Gastroesophageal sphincter (tissue), 4 donors: ENCODE data around the gene AMELX. TPM values are rescaled to one million over a fixed set of nuclear protein-coding genes. Genes with fewer than 3 reads are reported as not detected.

Experiments
- ATAC-seq: fragments of 150-250 bp; one replicate; pipeline ENCODE4 v1.9.1; 2016; ENCODE audit warnings: mild to moderate bottlenecking, moderate library complexity
- H3K27ac ChIP-seq, 4 donors: fragments of 200-600 bp; sonication (generic) in 3 of 4; 1 replicate in 3 of 4; 2 replicates in 1 of 4; pipeline ENCODE4 v1.5.1; 2016 to 2019
- H3K27me3 ChIP-seq: fragments of 200-600 bp; sonication (generic); one replicate; pipeline ENCODE4 v1.5.1; 2019
- H3K36me3 ChIP-seq, 2 donors: fragments of 200-600 bp; sonication (generic); one replicate each; pipeline ENCODE4 v1.5.1; 2019; ENCODE audit warnings: control low read depth in 1 of 2
- H3K4me1 ChIP-seq, 3 donors: fragments of 200-600 bp; sonication (generic); 1 replicate in 2 of 3; 2 replicates in 1 of 3; pipeline ENCODE4 v1.5.1; 2016 to 2019; ENCODE audit warnings: control low read depth in 2 of 3
- H3K4me3 ChIP-seq, 2 donors: fragments of 200-600 bp; sonication (generic); one replicate each; pipeline ENCODE4 v1.5.1; 2019; ENCODE audit warnings: mild to moderate bottlenecking in 1 of 2, moderate library complexity in 1 of 2
- H3K9me3 ChIP-seq, 3 donors: fragments of 200-600 bp; sonication (generic); one replicate each; pipeline ENCODE4 v1.5.1; 2017 to 2019; ENCODE audit warnings: control low read depth in 2 of 3
- CTCF ChIP-seq, 4 experiments: fragments of 200-600 bp in 2 of 4; fragments of 450-650 bp in 2 of 4; sonication (generic) in 1 of 4; IDR thresholded peaks; one replicate each; pipeline ENCODE4 v1.5.1; 2017 to 2019; ENCODE audit warnings: antibody characterized with exemption in 4 of 4, mild to moderate bottlenecking in 2 of 4, moderate library complexity in 2 of 4
- EP300 ChIP-seq: sonication (generic); formaldehyde crosslinking; IDR thresholded peaks from one replicate; pipeline ENCODE4 v1.6.1; 2017; ENCODE audit warnings: antibody characterized with exemption, mild to moderate bottlenecking
- POLR2A ChIP-seq, 2 donors: fragments of 450-650 bp; IDR thresholded peaks; one replicate each; pipeline ENCODE4 v1.6.1; 2017; ENCODE audit warnings: antibody characterized with exemption in 2 of 2, mild to moderate bottlenecking in 2 of 2, moderate library complexity in 1 of 2
- POLR2AphosphoS5 ChIP-seq: sonication (generic); formaldehyde crosslinking; IDR thresholded peaks from one replicate; pipeline ENCODE4 v1.6.1; 2017; ENCODE audit warnings: antibody characterized with exemption
- WGBS, 2 donors: methylation state at CpG; one replicate each; pipeline ENCODE4 v1.1.5; 2018; ENCODE audit warnings: low coverage in 1 of 2; 5-methylcytosine and 5-hydroxymethylcytosine counted together
- total RNA-seq, 4 donors: library from RNA; depleted of rRNA; stranded (reverse); fragments of >200 nt; gene quantifications; one replicate each; pipeline ENCODE4 v1.1.0, GENCODE V29; 2016

AMELX gene
- total RNA-seq, 4 donors from 2014 or later = not detected

- no peaks in the 10 kb centered on the region for H3K4me1 ChIP-seq
- no peaks in the 10 kb centered on the region for H3K9me3 ChIP-seq
- H3K27me3 ChIP-seq = no peaks in the 10 kb centered on the region
- TF ChIP-seq CTCF (IDR thresholded peaks at IDR 0.05) (no peak), EP300 (no peak), POLR2AphosphoS5 (no peak), POLR2A (IDR thresholded peaks at IDR 0.05) (no peak)
- no peak overlapping the region for H3K27ac ChIP-seq
- no peak for ATAC-seq
- no peaks in the 10 kb centered on the region for H3K36me3 ChIP-seq
- H3K4me3 ChIP-seq = no peak overlapping the region
- 80 to 88% methylated on average over 1 of the region's 1 CpG for WGBS, 2 donors
Measured at GRCh38 chrX:11273544-11273943, 19.7 kb upstream of the AMELX start.

DNA sequence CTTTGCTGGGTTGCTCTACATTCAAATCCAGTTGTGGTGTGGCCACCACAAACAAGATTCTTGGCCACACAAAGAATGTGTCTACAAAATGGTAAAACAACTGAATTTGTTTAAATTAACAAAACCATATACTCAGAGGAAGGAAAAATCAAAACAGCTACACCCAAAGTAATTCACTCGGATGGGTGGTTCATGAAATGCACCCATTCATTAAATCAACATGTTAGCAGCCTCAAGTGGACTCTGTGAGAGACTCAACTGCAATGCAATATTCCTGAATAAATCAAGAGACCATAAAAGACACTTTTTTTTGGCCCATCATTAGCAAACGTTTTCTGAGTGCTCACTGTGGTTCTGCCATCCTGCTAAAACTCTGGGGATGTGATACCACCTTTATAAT lies 11.2 kb upstream of the AMELX start:
- no peaks in the 10 kb centered on the region for H3K27me3 ChIP-seq
- H3K4me3 ChIP-seq = no peak overlapping the region
- no peaks in the 10 kb centered on the region for H3K4me1 ChIP-seq
- no peak for ATAC-seq
- TF ChIP-seq CTCF (IDR thresholded peaks at IDR 0.05) (no peak), POLR2A (IDR thresholded peaks at IDR 0.05) (no peak), EP300 (no peak), POLR2AphosphoS5 (no peak)
- no peaks in the 10 kb centered on the region for H3K9me3 ChIP-seq
- H3K27ac ChIP-seq = no peak overlapping the region
- H3K36me3 ChIP-seq = no peaks in the 10 kb centered on the region
- WGBS, 2 donors = 50 to 52% methylated on average over 1 to 2 of the region's 2 CpGs

DNA sequence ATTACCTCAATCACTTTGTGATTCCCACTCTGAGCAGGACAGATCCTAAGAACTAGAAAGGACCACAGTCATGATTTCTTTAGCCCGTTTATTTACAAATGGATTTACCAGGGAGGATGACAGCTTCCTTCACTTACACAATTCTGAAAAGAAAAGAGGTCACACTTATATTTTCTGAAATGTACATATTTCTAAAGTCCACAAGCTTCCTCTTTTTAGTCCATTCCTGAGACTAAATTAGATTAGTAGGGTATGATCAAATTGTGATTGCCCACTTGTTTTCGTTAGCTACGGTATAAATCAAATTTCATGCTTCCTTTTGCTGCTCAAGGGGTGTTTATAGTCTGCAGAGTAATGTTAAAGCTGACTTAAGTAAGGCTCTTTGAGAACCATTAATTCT lies 7.6 kb upstream of the AMELX start:
- 72 to 83% methylated on average over 3 of the region's 3 CpGs for WGBS, 2 donors

GRCh38 chrX:11287505-11287904 lies 5.7 kb upstream of the AMELX start:
- 50% methylated on average over 1 of the region's 1 CpG; no CpG with 5 or more reads in 1 of the 2 donors for WGBS, 2 donors
- Histone ChIP-seq H3K4me3 (no peak overlapping the region), H3K36me3 (no peaks in the 10 kb centered on the region), H3K4me1 (no peaks in the 10 kb centered on the region), H3K9me3 (no peaks in the 10 kb centered on the region), H3K27me3 (no peaks in the 10 kb centered on the region), H3K27ac (no peak overlapping the region)
- no peak for TF ChIP-seq EP300
- TF ChIP-seq POLR2A (IDR thresholded peaks at IDR 0.05) = no peak
- TF ChIP-seq CTCF (IDR thresholded peaks at IDR 0.05) = no peak
- TF ChIP-seq POLR2AphosphoS5 = no peak
- no peak for ATAC-seq

More for the DNA sequence above, 7.6 kb upstream of the AMELX start:
- Histone ChIP-seq H3K27me3 (no peaks in the 10 kb centered on the region), H3K4me1 (no peaks in the 10 kb centered on the region), H3K9me3 (no peaks in the 10 kb centered on the region), H3K36me3 (no peaks in the 10 kb centered on the region), H3K27ac (no peak overlapping the region), H3K4me3 (no peak overlapping the region)
- TF ChIP-seq EP300 (no peak), POLR2AphosphoS5 (no peak), POLR2A (IDR thresholded peaks at IDR 0.05) (no peak), CTCF (IDR thresholded peaks at IDR 0.05) (no peak)
- ATAC-seq = no peak

DNA sequence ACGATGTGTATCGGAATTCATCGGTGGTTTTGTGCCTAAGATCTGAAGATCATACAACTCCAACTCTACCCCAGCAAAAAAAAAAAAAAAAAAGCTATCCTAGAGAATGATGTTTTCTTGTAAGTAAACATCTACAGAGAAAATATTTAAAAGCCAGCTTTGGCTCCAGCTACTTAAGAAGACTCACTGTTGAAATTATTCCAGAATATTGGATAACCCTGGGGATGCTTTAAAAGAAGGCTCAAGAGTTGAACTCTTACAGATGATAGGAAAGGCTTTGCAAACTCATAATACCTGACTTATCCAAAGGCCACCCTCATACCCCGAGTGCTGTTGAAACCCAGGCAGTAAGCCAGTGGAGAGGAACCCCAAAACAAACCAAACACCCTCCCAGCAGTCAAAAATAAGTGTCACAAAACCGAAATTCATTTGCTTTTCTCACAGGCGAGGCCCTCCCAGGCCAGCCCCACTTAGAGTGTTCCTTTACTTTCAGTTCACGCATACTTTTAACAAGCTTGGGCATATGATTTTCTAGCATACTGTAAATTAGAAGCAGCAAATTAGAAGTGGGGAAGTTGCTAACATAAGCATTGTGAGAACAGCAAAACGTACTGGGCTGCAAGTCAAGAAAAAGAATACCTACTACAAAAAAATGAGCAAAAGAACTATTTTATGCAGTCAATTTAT lies 2.7 kb upstream of the AMELX start:
- no peaks in the 10 kb centered on the region for H3K36me3 ChIP-seq
- H3K4me3 ChIP-seq = no peak overlapping the region
- no peaks in the 10 kb centered on the region for H3K4me1 ChIP-seq
- 79 to 93% methylated on average over 3 of the region's 8 CpGs for WGBS, 2 donors
- no peaks in the 10 kb centered on the region for H3K9me3 ChIP-seq
- no peak overlapping the region for H3K27ac ChIP-seq
- no peak for ATAC-seq
- TF ChIP-seq POLR2A (IDR thresholded peaks at IDR 0.05) (no peak), POLR2AphosphoS5 (no peak), CTCF (IDR thresholded peaks at IDR 0.05) (no peak), EP300 (no peak)
- no peaks in the 10 kb centered on the region for H3K27me3 ChIP-seq
